Endodermal cell (in vitro differentiated cells): ENCODE measurements around the gene ATRNL1. TPM values are rescaled to one million over a fixed set of nuclear protein-coding genes. Genes with fewer than 3 reads are reported as not detected.

Experiments used
- DNase-seq: peaks from one replicate; pipeline ENCODE4 v3.0.0-alpha.2; 2017
- H3K27ac ChIP-seq: 2 replicates; pipeline ENCODE4 v1.5.1; 2013; ENCODE audit warnings: mild to moderate bottlenecking, low read depth, low read length, moderate library complexity
- H3K27me3 ChIP-seq: 2 replicates; pipeline ENCODE4 v1.6.1; 2013; ENCODE audit warnings: mild to moderate bottlenecking, low read length, moderate library complexity; ENCODE audit not compliant: insufficient read depth, control insufficient read depth, poor library complexity, severe bottlenecking
- H3K36me3 ChIP-seq: 2 replicates; pipeline ENCODE4 v1.7.0; 2013; ENCODE audit warnings: mild to moderate bottlenecking, low read length, moderate library complexity; ENCODE audit not compliant: control insufficient read depth, insufficient read depth
- H3K4me1 ChIP-seq: one replicate; pipeline ENCODE4 v1.7.0; 2013; ENCODE audit warnings: low read length; ENCODE audit not compliant: control insufficient read depth, insufficient read depth
- H3K4me3 ChIP-seq: 2 replicates; pipeline ENCODE4 v1.5.1; 2013; ENCODE audit warnings: mild to moderate bottlenecking, low read length, moderate library complexity
- H3K9ac ChIP-seq: 2 replicates; pipeline ENCODE4 v1.6.1; 2013; ENCODE audit warnings: mild to moderate bottlenecking, low read length, moderate library complexity; ENCODE audit not compliant: poor library complexity, severe bottlenecking; ENCODE audit errors: extremely low read depth
- H3K9me3 ChIP-seq: 2 replicates; pipeline ENCODE4 v1.6.1; 2013; ENCODE audit warnings: mild to moderate bottlenecking, low read length, moderate library complexity; ENCODE audit not compliant: control insufficient read depth
- H3K27ac Mint-ChIP-seq: 2 replicates; pipeline ENCODE4 v1.8.0; 2020; ENCODE audit warnings: mixed read lengths
- H3K27me3 Mint-ChIP-seq: 2 replicates; pipeline ENCODE4 v1.8.0; 2021; ENCODE audit warnings: mild to moderate bottlenecking, mixed read lengths; ENCODE audit not compliant: insufficient read depth
- H3K36me3 Mint-ChIP-seq: 2 replicates; pipeline ENCODE4 v1.8.0; 2020; ENCODE audit warnings: low read depth, mixed read lengths
- H3K4me1 Mint-ChIP-seq: 2 replicates; pipeline ENCODE4 v1.8.0; 2020; ENCODE audit warnings: mixed read lengths
- H3K4me3 Mint-ChIP-seq: 2 replicates; pipeline ENCODE4 v1.8.0; 2020; ENCODE audit warnings: mild to moderate bottlenecking, moderate library complexity, mixed read lengths
- H3K9me3 Mint-ChIP-seq: 2 replicates; pipeline ENCODE4 v1.8.0; 2020; ENCODE audit warnings: mild to moderate bottlenecking, mixed read lengths
- WGBS, 2 experiments: methylation state at CpG; one replicate each; pipeline versions ENCODE4 v1.1.5 to v1.1.7; 2013; ENCODE audit warnings: missing lambda C conversion rate in 2 of 2, mixed read lengths in 1 of 2; ENCODE audit not compliant: insufficient coverage in 1 of 2, insufficient read length in 1 of 2; 5-methylcytosine and 5-hydroxymethylcytosine counted together
- total RNA-seq, 2 donors: library from RNA; stranded (reverse); fragmentation: NEBNext Ultra II Directional in 1 of 2; extraction: Animal tissue kit (Norgen Biotek cat#: 25700) in 1 of 2; gene quantifications; 2 replicates in 1 of 2; 3 replicates in 1 of 2; pipeline ENCODE4 v1.2.1, GENCODE V29; 2021
- TF ChIP-seq, protein P1 (sequence below): fragments of 200-600 bp; sonication (generic); conservative IDR thresholded peaks from 2 replicates; pipeline ENCODE4 v1.5.0; 2021; ENCODE audit warnings: antibody characterized with exemption, mild to moderate bottlenecking

Gene ATRNL1
- total RNA-seq, 2 donors from 2014 or later = 8.0 to 9.0 TPM

- 75 to 95% methylated on average over 1 of the region's 1 CpG for WGBS, 2 experiments
- no peak overlapping the region for H3K4me3 ChIP-seq
- Mint-ChIP-seq H3K27me3 (no peaks in the 10 kb centered on the region), H3K27ac (no peak overlapping the region), H3K9me3 (peaks cover 24% of the 10 kb centered on the region), H3K4me3 (no peak overlapping the region), H3K36me3 (no peaks in the 10 kb centered on the region), H3K4me1 (no peaks in the 10 kb centered on the region)
- no peak overlapping the region for H3K9ac ChIP-seq
- H3K27me3 ChIP-seq = no peaks in the 10 kb centered on the region
- H3K9me3 ChIP-seq = peaks cover 13% of the 10 kb centered on the region
- no peaks in the 10 kb centered on the region for H3K4me1 ChIP-seq
- no peaks in the 10 kb centered on the region for H3K36me3 ChIP-seq
- DNase-seq = no peak
- no peak overlapping the region for H3K27ac ChIP-seq
- TF ChIP-seq, protein P1, sequence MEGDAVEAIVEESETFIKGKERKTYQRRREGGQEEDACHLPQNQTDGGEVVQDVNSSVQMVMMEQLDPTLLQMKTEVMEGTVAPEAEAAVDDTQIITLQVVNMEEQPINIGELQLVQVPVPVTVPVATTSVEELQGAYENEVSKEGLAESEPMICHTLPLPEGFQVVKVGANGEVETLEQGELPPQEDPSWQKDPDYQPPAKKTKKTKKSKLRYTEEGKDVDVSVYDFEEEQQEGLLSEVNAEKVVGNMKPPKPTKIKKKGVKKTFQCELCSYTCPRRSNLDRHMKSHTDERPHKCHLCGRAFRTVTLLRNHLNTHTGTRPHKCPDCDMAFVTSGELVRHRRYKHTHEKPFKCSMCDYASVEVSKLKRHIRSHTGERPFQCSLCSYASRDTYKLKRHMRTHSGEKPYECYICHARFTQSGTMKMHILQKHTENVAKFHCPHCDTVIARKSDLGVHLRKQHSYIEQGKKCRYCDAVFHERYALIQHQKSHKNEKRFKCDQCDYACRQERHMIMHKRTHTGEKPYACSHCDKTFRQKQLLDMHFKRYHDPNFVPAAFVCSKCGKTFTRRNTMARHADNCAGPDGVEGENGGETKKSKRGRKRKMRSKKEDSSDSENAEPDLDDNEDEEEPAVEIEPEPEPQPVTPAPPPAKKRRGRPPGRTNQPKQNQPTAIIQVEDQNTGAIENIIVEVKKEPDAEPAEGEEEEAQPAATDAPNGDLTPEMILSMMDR = no peak
Observed at GRCh38 chr10:115073796-115074195, 19.4 kb upstream of the ATRNL1 start.

DNA sequence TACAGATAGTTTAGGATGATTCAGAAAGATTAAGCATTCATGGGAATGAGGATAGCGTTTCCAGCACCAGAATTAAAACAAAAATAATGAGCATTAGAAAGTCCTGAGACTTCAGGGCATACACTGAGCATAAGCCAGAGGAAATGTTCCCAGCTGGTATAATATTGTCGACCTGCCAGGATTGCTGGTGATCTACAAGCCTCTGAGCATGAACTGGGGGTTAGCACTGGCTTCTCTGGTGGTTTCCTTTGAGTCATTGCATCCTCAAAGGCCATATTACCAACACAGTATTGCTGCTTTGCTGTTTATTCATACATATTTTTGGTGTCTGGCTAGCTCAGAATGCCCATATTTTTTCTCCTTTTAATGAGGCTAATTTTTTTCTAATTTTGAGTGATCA is 10.7 kb upstream of the ATRNL1 start:
- DNase-seq = no peak
- no peak overlapping the region for H3K4me3 ChIP-seq
- Mint-ChIP-seq H3K36me3 (peaks cover 7% of the 10 kb centered on the region), H3K9me3 (peaks cover 31% of the 10 kb centered on the region), H3K27ac (no peak overlapping the region), H3K27me3 (no peaks in the 10 kb centered on the region), H3K4me1 (no peaks in the 10 kb centered on the region), H3K4me3 (no peak overlapping the region)
- H3K9me3 ChIP-seq = peaks cover 25% of the 10 kb centered on the region
- no peak overlapping the region for H3K9ac ChIP-seq
- no peaks in the 10 kb centered on the region for H3K27me3 ChIP-seq
- no peaks in the 10 kb centered on the region for H3K36me3 ChIP-seq
- 80 to 91% methylated on average over 1 to 2 of the region's 2 CpGs for WGBS, 2 experiments
- H3K27ac ChIP-seq = no peak overlapping the region
- H3K4me1 ChIP-seq = no peaks in the 10 kb centered on the region
- TF ChIP-seq, protein P1 = no peak

DNA sequence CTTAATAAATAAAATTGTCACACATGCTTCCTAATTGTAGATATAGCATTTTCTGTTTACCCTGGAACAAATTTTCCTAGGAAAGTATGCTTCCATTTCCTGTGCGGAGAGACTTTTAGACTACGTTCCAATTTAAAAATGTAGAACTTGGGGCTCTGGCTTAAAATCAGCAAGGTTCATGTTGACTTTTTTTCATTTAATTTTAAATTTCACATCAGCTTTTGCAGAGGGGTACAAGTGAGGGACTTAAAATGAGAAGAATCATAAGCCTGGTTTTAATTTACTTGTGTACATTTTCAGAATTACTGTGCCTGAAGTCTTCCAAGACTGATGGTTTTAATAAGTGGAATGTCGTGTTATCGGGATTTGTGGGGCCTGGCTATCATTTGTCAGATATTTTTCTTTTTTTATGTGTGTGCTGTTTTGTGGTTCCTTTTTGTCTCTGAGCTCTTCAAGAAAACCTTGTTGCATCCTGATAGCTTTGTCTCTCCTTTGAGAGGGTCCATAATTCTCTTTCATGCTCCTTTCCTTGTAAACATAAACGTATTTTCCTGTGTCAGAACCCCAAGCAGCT is 8.8 kb upstream of the ATRNL1 start:
- no peaks in the 10 kb centered on the region for H3K36me3 ChIP-seq
- peaks cover 12% of the 10 kb centered on the region for H3K9me3 ChIP-seq
- no peaks in the 10 kb centered on the region for H3K4me1 ChIP-seq
- peaks cover 19% of the 10 kb centered on the region for H3K9me3 Mint-ChIP-seq
- H3K27me3 Mint-ChIP-seq = no peaks in the 10 kb centered on the region
- WGBS, 2 experiments = 85 to 90% methylated on average over 4 to 5 of the region's 5 CpGs
- no peaks in the 10 kb centered on the region for H3K4me1 Mint-ChIP-seq
- H3K4me3 ChIP-seq = no peak overlapping the region
- no peak overlapping the region for H3K27ac ChIP-seq
- H3K4me3 Mint-ChIP-seq = no peak overlapping the region
- no peak overlapping the region for H3K9ac ChIP-seq
- H3K27ac Mint-ChIP-seq = peak overlapping the region; percentile 28
- no peak for DNase-seq
- H3K36me3 Mint-ChIP-seq = peaks cover 5% of the 10 kb centered on the region
- TF ChIP-seq, protein P1 = no peak
- H3K27me3 ChIP-seq = no peaks in the 10 kb centered on the region
